ENCODE results near the gene GCNT1.

GCNT1 gene

DNA sequence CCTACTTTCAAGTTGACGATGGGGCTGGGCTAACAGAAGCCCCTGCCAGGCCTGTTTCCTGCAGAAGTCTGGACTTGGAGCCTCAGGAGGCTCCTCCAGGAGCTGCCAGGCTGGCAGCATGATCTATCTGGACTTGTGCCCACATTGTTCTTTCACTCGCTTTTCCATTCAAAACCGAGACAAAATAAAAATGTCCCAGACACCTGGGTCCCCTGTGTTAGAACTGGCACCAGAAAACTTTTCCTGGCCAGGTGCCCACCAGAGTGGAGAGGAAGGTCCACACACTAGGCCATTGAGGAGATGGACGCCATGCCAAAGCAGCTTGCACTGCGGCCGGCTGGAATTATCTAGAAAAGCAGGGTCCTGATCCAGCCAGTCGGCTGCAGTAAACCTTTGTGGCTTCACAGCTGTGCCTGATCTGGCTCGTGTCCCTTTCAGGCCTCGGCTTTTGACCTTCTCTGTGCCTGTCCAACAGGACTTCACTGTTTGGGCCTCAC lies 78.2 kb downstream of the GCNT1 start:
- no peaks in the 10 kb centered on the region for H3K4me1 ChIP-seq (ENCODE audit: control insufficient read depth, insufficient read depth, low read length)
- no peak overlapping the region for H3K27ac ChIP-seq (ENCODE audit: low read depth, low read length)
- H3K4me3 ChIP-seq (ENCODE audit: low read depth, low read length), result no peak overlapping the region
- no peaks in the 10 kb centered on the region for H3K36me3 ChIP-seq (ENCODE audit: control insufficient read depth, insufficient read depth, low read length)
- no peaks in the 10 kb centered on the region for H3K9me3 ChIP-seq (ENCODE audit: control insufficient read depth, insufficient read depth, low read length)
- no peak overlapping the region for H3K9ac ChIP-seq (ENCODE audit: low read depth, low read length)
- no peaks in the 10 kb centered on the region for H3K27me3 ChIP-seq (ENCODE audit: control insufficient read depth, insufficient read depth, low read length)

- Histone ChIP-seq H3K27me3 (ENCODE audit: control insufficient read depth, insufficient read depth, low read length) (no peaks in the 10 kb centered on the region), H3K4me1 (ENCODE audit: control insufficient read depth, insufficient read depth, low read length) (no peaks in the 10 kb centered on the region), H3K36me3 (ENCODE audit: control insufficient read depth, insufficient read depth, low read length) (no peaks in the 10 kb centered on the region), H3K9me3 (ENCODE audit: control insufficient read depth, insufficient read depth, low read length) (no peaks in the 10 kb centered on the region), H3K9ac (ENCODE audit: low read depth, low read length) (no peak overlapping the region), H3K4me3 (ENCODE audit: low read depth, low read length) (no peak overlapping the region), H3K27ac (ENCODE audit: low read depth, low read length) (no peak overlapping the region)
Measured at GRCh38 chr9:76539180-76539579, 80.2 kb downstream of the GCNT1 start.

DNA sequence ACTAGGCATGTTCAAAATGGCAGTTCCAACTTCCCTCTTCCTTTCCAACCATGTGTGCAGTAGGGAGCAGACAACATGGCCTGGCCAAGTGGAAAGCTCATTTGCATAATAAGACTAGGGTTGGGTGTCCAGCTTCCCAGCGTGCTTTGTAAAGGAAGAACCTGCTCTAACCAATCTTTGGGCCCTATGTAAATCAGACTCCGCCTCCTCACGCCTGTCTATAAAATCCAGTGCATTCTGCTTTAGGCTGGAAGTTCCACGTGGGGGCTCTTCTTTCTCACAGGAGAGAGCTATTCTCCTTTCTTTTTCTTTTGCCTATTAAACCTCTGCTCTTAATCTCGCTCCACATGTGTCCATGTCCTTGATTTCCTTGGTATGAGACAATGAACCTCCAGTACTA lies 83.4 kb downstream of the GCNT1 start:
- H3K9ac ChIP-seq (ENCODE audit: low read depth, low read length), result no peak overlapping the region
- H3K4me1 ChIP-seq (ENCODE audit: control insufficient read depth, insufficient read depth, low read length), result peaks cover 4% of the 10 kb centered on the region; the same call in 1 of the 2 replicates
- no peaks in the 10 kb centered on the region for H3K36me3 ChIP-seq (ENCODE audit: control insufficient read depth, insufficient read depth, low read length)
- no peaks in the 10 kb centered on the region for H3K27me3 ChIP-seq (ENCODE audit: control insufficient read depth, insufficient read depth, low read length)
- no peaks in the 10 kb centered on the region for H3K9me3 ChIP-seq (ENCODE audit: control insufficient read depth, insufficient read depth, low read length)
- no peak overlapping the region for H3K27ac ChIP-seq (ENCODE audit: low read depth, low read length)
- H3K4me3 ChIP-seq (ENCODE audit: low read depth, low read length), result no peak overlapping the region

DNA sequence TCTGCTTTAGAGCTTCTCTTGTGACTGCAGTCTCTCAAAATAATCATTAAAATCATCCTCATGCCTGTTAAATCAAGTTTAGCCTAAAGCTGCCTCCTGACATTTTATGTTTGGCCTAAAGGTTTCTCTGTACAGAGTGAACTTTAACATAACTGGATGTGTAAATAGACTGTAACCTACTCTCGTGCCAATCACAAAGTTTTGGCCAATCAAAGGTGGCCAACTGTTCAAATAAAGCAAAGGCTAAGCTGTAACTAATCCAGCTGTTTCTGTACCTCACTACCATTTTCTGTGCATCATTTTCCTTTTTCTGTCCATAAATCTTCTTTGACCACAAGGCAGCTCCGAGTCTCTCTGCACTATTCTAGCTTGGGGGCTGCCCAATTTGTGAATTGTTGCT lies 86.2 kb downstream of the GCNT1 start:
- Histone ChIP-seq H3K36me3 (ENCODE audit: control insufficient read depth, insufficient read depth, low read length) (no peaks in the 10 kb centered on the region), H3K4me3 (ENCODE audit: low read depth, low read length) (no peak overlapping the region), H3K27me3 (ENCODE audit: control insufficient read depth, insufficient read depth, low read length) (no peaks in the 10 kb centered on the region), H3K9ac (ENCODE audit: low read depth, low read length) (no peak overlapping the region), H3K4me1 (ENCODE audit: control insufficient read depth, insufficient read depth, low read length) (peaks cover 4% of the 10 kb centered on the region; the same call in 1 of the 2 replicates), H3K27ac (ENCODE audit: low read depth, low read length) (no peak overlapping the region), H3K9me3 (ENCODE audit: control insufficient read depth, insufficient read depth, low read length) (no peaks in the 10 kb centered on the region)

DNA sequence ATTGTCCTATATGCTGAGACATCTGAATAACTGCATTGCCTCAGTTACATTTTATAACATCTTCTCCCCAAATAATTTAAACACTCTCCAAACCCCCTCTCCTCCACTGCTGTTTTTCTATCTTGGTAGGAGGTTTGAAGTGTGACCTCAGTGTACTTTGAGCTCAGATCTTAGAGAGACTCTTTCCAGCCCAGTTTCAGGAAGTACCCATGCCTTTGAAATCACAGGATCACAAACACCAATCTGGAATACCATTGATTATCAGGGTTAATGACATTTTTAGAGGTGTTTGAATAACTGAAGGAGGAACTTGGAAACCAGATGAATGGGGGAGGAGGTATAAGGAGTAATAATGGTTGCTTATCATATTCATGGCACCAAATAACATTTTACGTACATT lies 93.2 kb downstream of the GCNT1 start:
- Histone ChIP-seq H3K27me3 (ENCODE audit: control insufficient read depth, insufficient read depth, low read length) (no peaks in the 10 kb centered on the region), H3K27ac (ENCODE audit: low read depth, low read length) (no peak overlapping the region)

GRCh38 chr9:76552751-76553455 lies 93.9 kb downstream of the GCNT1 start:
- Histone ChIP-seq H3K36me3 (ENCODE audit: control insufficient read depth, insufficient read depth, low read length) (no peaks in the 10 kb centered on the region), H3K27ac (ENCODE audit: low read depth, low read length) (no peak overlapping the region), H3K9me3 (ENCODE audit: control insufficient read depth, insufficient read depth, low read length) (no peaks in the 10 kb centered on the region), H3K9ac (ENCODE audit: low read depth, low read length) (no peak overlapping the region), H3K4me1 (ENCODE audit: control insufficient read depth, insufficient read depth, low read length) (peaks cover 15% of the 10 kb centered on the region), H3K27me3 (ENCODE audit: control insufficient read depth, insufficient read depth, low read length) (no peaks in the 10 kb centered on the region), H3K4me3 (ENCODE audit: low read depth, low read length) (no peak overlapping the region)

More for the DNA sequence above, 93.2 kb downstream of the GCNT1 start:
- Histone ChIP-seq H3K9ac (ENCODE audit: low read depth, low read length) (no peak overlapping the region), H3K4me1 (ENCODE audit: control insufficient read depth, insufficient read depth, low read length) (peaks cover 9% of the 10 kb centered on the region), H3K9me3 (ENCODE audit: control insufficient read depth, insufficient read depth, low read length) (no peaks in the 10 kb centered on the region), H3K4me3 (ENCODE audit: low read depth, low read length) (no peak overlapping the region), H3K36me3 (ENCODE audit: control insufficient read depth, insufficient read depth, low read length) (no peaks in the 10 kb centered on the region)

DNA sequence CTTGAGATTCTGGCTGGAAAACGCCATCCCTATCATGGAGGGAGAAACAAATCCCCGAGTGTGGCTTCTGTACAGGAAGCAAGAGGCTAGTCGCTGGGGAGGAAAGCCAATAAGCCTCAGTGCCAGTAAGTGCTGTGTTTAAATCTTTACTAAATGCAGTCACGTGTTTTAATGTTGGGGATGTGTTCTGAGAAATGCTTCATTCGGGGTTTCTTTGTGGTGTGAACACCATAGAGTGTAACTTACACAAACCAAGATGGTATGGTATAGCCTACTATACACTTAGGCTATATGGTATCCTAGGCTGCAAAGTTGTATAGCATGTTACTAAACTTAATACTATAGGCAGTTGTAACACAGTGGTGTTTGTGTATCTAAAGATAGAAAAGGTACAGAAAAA lies 94.7 kb downstream of the GCNT1 start:
- no peaks in the 10 kb centered on the region for H3K9me3 ChIP-seq (ENCODE audit: control insufficient read depth, insufficient read depth, low read length)
- H3K4me3 ChIP-seq (ENCODE audit: low read depth, low read length), result no peak overlapping the region
- H3K9ac ChIP-seq (ENCODE audit: low read depth, low read length), result no peak overlapping the region
- H3K27me3 ChIP-seq (ENCODE audit: control insufficient read depth, insufficient read depth, low read length), result no peaks in the 10 kb centered on the region
- peaks cover 20% of the 10 kb centered on the region for H3K4me1 ChIP-seq (ENCODE audit: control insufficient read depth, insufficient read depth, low read length)
- H3K27ac ChIP-seq (ENCODE audit: low read depth, low read length), result peak overlapping the region; percentile 13
- no peaks in the 10 kb centered on the region for H3K36me3 ChIP-seq (ENCODE audit: control insufficient read depth, insufficient read depth, low read length)
